HG02852 (cell line): ENCODE data around the gene SEMA3C.
"Not testable (repeated sequence)": the region's sequence is repeated elsewhere in the genome, so short reads cannot be mapped to it uniquely, and the experiment has no call there.

ENCODE experiments used
- ATAC-seq: cut with Tn5 transposase; IDR thresholded peaks from one replicate; pipeline ENCODE4 v1.9.1; 2021; ENCODE audit warnings: mild to moderate bottlenecking, moderate library complexity; ENCODE audit not compliant: unreplicated experiment

Gene SEMA3C

DNA sequence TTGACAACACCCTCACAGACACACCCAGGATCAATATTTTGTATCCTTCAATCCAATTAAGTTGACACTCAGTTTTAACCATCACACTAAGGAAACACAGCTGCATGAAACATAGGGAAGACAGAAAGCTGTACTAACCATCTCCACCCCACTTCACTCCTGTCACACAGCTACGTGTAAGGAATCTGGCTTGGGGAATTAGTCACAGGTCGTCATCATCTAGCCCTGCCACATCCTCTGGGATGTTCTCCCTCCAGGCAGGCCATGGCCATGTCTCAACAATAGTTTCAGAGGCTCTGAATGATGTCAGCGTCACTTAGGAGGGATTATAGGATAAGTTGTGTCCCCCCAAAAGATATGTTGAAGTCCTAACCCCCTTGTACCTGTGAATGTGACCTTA, 10.8 kb upstream of the SEMA3C start:
- no peak for ATAC-seq

GRCh38 chr7:80926955-80927354, 8.1 kb upstream of the SEMA3C start:
- ATAC-seq, result not testable (repeated sequence)

- ATAC-seq, result no peak
These were observed 5.2 kb upstream of the SEMA3C start for GRCh38 chr7:80924090-80924489.

DNA sequence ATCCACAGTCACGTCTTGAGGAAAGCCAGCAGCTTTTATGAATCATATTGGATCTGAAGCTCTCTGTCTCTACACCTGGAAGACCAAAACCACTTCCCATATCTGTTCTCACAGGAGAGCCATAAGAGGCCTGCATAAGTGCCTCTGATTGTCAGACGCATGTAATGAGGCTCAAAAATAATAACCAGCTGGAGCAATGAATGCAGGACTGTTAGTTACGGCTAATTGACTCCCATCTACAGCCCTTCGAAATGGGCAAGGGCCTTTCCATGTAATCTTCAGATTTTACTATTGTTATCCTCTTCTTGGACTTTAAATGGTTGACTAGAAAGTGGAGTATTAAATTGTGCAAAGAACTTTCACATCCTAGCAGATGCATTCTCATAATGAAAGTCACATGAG, 4.4 kb upstream of the SEMA3C start:
- ATAC-seq, result no peak

GRCh38 chr7:80922253-80923049, 3.6 kb upstream of the SEMA3C start:
- ATAC-seq, result no peak

DNA sequence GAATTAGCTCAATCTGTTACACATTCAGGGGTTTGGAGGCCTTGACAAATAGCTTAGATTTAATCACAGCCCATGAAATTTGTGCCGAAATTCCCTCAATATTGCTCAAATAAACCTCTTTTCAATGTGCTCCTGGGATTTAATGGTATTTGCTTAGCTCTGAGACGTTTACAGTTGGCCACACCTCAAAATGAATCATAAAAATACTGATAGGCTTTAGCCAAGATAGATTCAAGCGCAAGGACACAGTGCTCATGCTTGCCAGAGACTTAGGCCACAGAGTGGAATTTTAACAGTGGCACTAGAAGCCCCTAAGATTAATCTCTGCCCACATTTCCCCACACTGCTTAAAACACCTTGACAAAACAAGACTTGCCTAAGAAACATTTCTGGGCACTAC, 2.3 kb upstream of the SEMA3C start:
- no peak for ATAC-seq

- ATAC-seq, result peak; percentile 84
These were observed 452 bp downstream of the SEMA3C start for GRCh38 chr7:80918399-80918798.

DNA sequence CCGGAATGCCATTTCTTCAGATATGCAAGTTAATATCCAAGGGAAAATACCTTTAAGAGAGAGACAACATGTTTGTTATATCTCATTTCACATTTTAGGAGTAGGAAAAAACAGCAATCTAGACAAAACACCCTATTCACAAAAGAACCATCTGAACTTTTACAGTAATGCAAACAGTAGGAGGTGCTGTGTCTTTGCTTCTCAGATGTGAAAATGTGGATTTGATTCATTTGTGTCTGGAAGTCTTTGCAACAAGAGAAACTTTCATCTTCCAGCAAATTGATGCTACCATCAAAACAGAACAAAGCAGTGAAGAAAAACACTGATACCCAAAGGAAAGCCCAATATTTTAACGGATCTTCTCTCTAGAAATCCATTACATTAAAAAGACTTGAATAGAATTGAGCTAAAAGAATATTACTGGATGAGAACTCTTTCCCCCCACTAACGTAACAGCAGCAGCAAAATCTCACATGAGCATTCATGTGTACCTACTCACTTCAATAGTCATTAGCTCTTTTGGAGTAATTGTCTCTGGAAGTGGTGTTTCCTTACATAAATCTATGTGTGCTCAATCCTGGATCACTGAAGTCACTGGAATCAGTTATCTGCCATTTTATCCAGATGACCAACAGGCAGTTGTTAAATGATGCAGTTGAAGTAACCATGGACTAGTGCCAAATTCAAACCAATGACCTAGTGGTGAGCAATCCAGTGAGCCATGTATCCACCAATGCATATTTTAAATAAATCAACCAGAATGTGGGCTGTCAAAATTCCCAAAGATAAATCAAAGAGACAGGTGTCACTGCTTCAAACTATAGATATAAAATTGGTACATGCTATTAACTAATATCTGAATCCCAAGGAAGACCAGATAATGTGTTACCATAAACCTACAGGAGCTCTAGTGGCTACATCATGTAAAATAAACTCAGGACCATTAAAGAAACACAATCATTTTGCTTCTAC, 1.8 kb downstream of the SEMA3C start:
- no peak for ATAC-seq

- no peak for ATAC-seq
These were observed 8.6 kb downstream of the SEMA3C start for GRCh38 chr7:80910228-80910627.

DNA sequence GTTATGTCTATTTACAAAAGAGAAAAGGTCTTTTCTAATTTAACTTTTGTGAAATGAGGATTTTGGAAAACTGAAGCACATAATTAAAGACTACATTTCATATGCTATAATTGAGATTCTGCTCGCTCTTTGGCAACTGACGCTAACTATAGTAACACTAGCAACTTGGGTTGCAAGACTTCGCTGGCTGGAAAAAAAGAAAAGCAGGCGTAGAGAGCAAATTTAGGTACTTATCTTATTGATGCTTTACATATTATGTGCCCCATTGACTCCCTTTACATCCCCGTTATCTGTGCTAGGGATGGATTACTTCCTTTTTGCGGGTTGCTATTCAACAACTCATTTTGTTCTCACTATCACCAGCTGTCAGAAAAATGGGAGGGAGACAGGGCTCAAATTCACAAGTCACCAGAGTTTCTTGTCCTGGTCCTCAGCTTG, 10.5 kb downstream of the SEMA3C start:
- no peak for ATAC-seq

- no peak for ATAC-seq
These were observed 11.2 kb downstream of the SEMA3C start for GRCh38 chr7:80907612-80908011.

DNA sequence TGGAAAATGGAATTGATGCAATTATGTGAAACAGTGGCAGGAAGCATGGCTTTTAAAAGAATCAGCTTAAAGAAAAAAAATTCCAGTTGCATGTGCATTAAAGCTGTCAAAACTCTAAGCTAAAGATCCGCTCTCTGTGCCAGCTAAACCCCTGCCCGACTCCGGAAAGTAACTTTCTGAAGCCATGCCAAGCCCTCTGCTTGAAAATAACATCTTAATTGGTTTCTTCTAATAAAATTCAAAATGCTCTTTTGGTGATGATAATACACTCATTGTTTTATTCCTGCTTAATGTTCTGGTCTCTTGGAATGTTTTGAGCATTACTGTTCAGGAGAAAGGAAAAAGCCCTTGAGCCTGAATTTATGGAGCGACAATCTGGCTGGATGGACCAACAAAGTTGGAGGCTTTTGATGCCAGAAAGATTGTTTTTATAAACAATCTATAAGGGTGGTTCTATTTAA, 11.7 kb downstream of the SEMA3C start:
- ATAC-seq, result no peak

DNA sequence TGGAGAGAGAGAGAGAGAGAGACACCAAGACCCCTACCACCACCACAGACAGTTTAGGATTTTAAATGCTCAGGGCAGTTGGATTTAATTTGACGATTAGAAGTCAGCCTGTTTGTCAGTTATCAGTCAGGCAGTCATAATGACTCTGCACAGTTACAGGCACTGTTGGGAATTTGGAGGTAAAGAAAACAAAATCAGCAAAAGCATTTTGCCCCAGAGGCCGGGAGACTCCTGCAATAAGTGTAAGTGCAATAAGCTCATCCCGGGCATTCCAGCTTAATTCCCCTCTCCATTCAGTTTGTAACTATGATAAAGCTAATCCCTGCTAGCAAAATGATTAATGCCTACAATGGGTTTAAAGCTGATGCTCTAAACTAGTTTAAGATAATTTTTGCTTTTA, 13.5 kb downstream of the SEMA3C start:
- no peak for ATAC-seq

GRCh38 chr7:80902716-80903308, 16.0 kb downstream of the SEMA3C start:
- peak; percentile 65 for ATAC-seq

DNA sequence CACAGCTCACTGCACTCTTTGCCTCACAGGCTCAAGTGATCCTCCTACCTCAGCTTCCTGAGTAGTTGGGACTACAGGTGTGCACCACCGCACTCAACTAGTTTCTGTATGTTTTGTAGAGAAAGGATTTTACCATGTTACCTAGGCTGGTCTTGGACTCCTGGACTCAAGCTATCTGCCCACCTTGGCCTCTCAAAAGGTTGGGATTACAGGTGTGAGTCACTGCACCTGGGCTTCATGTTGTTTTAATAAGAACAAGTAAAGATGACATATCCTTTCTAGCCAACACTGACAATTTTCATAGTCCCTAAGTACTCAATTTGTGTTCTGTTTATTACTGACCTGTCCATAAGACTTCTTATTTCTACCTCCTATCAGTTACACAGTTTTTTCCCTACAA, 16.8 kb downstream of the SEMA3C start:
- no peak for ATAC-seq

GRCh38 chr7:80900583-80901576, 18.0 kb downstream of the SEMA3C start:
- ATAC-seq, result no peak

DNA sequence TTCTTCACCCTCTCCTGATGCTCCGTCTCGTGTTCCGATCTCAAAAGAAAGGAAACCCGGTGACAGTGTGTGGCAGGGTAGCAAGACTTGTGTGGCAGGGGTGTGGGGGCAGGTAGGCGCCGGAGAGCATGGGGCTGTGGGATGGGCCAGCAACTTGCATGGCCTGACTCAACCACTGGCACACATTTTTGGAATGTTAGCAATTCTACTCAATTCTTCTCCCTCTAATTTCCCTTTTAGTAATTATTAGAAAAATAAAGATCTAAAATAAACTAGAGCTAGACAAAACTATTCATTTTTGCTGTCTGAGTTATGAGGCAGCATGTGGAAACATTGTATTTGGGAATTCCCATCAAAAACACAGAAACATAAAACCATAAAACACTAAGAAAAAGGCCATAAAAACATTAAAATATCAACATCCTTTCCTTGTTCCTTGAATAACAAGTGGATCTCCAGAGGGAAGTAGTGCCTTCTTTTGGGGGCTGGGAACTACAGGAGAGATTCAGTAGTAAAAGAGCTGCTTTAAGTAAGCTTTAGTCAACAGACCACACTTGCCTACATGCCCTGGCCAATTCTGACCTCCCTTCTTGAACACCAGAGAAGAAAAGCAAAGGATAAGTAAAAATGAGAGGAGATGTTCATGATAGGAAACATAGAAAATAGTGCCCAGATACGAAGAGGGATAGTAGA, 21.8 kb downstream of the SEMA3C start:
- ATAC-seq, result no peak

GRCh38 chr7:80895056-80895455, 23.8 kb downstream of the SEMA3C start:
- no peak for ATAC-seq

- no peak for ATAC-seq
These were observed 27.6 kb downstream of the SEMA3C start for GRCh38 chr7:80891259-80891544.
